ENCODE measurements around the gene DMD. TPM values are rescaled to one million over a fixed set of nuclear protein-coding genes. Genes with fewer than 3 reads are reported as not detected.

The DMD gene
- total RNA-seq, 1 experiment from 2014 or later, result 2.2 TPM

DNA sequence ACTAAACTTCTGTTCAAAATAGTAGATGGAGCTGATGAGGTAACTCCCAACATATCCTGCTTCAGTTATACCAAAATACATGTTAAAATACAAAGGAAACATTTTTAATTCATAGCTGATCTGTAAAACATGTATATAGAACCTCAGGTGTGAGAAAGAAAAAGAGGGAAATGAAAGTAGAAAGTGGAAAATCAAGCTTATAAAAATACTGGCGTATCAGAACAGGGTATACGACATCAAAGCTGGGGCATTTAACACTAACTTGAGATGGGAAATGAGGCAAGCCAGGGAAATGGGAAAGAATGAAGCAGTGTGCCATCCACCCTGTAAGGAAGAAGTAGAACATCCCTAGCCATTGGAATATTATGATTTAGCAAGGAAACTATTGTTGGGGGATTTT is 767.5 kb downstream of the DMD start:
- H3K36me3 ChIP-seq (ENCODE audit: control insufficient read depth, insufficient read depth, low read length), result no peaks in the 10 kb centered on the region
- POLR2A ChIA-PET, result no interaction called here

DNA sequence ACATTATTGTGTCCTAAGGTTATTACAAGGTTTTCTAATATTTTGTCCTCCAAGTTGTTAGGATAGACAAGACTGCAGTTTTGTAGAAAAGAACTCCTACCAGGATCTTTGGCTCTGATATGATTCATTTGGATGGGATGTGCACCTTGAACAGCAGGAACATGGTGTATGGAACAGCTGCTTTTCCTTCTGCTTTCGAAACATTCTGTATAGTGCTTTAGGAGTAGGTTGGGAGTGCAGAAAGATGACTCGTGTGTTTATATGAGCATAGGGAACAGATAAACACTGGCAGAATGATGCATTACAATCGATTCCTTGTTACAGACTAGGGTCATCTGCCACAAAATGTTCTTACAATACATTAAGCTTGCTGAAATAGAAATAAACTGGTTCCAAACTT is 790.1 kb downstream of the DMD start:
- DNase-seq (ENCODE audit: low read depth, low spot score), result no peak
- ChIA-PET POLR2A (no interaction called here), CTCF (no interaction called here)
- Histone ChIP-seq H3K27me3 (ENCODE audit: control insufficient read depth, insufficient read depth, low read length) (no peaks in the 10 kb centered on the region), H3K4me1 (ENCODE audit: control insufficient read depth, insufficient read depth, low read length) (no peaks in the 10 kb centered on the region), H3K4me3 (ENCODE audit: low read depth in 2 of 2, low read length in 2 of 2) (no peak overlapping the region), H3K9me3 (ENCODE audit: control insufficient read depth, insufficient read depth, low read depth, low read length) (no peaks in the 10 kb centered on the region), H3K27ac (ENCODE audit: low read length) (no peak overlapping the region), H3K36me3 (ENCODE audit: control insufficient read depth, insufficient read depth, low read length) (no peaks in the 10 kb centered on the region)
- ATAC-seq, result no peak
- intact Hi-C loops (cut with micrococcal nuclease; ENCODE audit: unreplicated experiment), result no loop called here
- TF ChIP-seq TCF7L2 (IDR thresholded peaks at IDR 0.05; ENCODE audit: low read depth, low read length), result no peak
- BruUV-seq (replicated peaks), result no TSS peak
- in situ Hi-C loops (cut with HindIII; ENCODE audit: low pct_unique_long_range_greater_than_20kb, low sequenced_read_pairs), result no loop called here

More for the DNA sequence above, 767.5 kb downstream of the DMD start:
- Histone ChIP-seq H3K27ac (ENCODE audit: low read length) (no peak overlapping the region), H3K4me1 (ENCODE audit: control insufficient read depth, insufficient read depth, low read length) (no peaks in the 10 kb centered on the region), H3K27me3 (ENCODE audit: control insufficient read depth, insufficient read depth, low read length) (no peaks in the 10 kb centered on the region), H3K4me3 (ENCODE audit: low read depth in 2 of 2, low read length in 2 of 2) (no peak overlapping the region), H3K9me3 (ENCODE audit: control insufficient read depth, insufficient read depth, low read depth, low read length) (no peaks in the 10 kb centered on the region)
- in situ Hi-C loops (cut with HindIII; ENCODE audit: low pct_unique_long_range_greater_than_20kb, low sequenced_read_pairs) (no loop called here), intact Hi-C loops (cut with micrococcal nuclease; ENCODE audit: unreplicated experiment) (no loop called here)
- no peak for ATAC-seq
- BruUV-seq (replicated peaks), result no TSS peak
- no peak for DNase-seq (ENCODE audit: low read depth, low spot score)
- CTCF ChIA-PET, result no interaction called here
- no peak for TF ChIP-seq SIN3A (IDR thresholded peaks at IDR 0.05; ENCODE audit: borderline replicate concordance, insufficient read depth, low read depth, low read length)
- TF ChIP-seq TCF7L2 (IDR thresholded peaks at IDR 0.05; ENCODE audit: low read depth, low read length), result no peak
- TF ChIP-seq, protein P1, sequence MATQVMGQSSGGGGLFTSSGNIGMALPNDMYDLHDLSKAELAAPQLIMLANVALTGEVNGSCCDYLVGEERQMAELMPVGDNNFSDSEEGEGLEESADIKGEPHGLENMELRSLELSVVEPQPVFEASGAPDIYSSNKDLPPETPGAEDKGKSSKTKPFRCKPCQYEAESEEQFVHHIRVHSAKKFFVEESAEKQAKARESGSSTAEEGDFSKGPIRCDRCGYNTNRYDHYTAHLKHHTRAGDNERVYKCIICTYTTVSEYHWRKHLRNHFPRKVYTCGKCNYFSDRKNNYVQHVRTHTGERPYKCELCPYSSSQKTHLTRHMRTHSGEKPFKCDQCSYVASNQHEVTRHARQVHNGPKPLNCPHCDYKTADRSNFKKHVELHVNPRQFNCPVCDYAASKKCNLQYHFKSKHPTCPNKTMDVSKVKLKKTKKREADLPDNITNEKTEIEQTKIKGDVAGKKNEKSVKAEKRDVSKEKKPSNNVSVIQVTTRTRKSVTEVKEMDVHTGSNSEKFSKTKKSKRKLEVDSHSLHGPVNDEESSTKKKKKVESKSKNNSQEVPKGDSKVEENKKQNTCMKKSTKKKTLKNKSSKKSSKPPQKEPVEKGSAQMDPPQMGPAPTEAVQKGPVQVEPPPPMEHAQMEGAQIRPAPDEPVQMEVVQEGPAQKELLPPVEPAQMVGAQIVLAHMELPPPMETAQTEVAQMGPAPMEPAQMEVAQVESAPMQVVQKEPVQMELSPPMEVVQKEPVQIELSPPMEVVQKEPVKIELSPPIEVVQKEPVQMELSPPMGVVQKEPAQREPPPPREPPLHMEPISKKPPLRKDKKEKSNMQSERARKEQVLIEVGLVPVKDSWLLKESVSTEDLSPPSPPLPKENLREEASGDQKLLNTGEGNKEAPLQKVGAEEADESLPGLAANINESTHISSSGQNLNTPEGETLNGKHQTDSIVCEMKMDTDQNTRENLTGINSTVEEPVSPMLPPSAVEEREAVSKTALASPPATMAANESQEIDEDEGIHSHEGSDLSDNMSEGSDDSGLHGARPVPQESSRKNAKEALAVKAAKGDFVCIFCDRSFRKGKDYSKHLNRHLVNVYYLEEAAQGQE (IDR thresholded peaks at IDR 0.05; ENCODE audit: insufficient read depth in 1 of 2, low read depth in 2 of 2, low read length in 1 of 2), result no peak
- TF ChIP-seq POLR2AphosphoS5 (IDR thresholded peaks at IDR 0.05; ENCODE audit: low read depth, low read length), result no peak

DNA sequence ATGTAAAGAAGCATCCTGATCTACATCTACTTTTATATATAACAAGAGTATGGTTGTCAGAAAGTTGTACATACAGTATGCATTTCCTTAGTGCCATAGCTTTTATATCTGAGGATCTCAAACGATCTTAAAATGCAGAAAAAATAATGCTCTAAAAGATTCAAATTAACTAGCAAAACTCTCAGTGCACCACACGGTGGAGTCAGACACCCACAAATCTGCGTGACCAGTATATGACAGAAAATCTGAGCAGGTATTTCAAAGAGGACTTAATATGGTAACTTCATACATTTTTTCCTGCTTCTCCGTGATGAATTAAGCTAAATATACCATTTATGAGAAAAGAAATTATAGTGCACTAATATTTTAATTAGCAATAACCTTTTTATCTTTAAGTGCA is 803.0 kb downstream of the DMD start:
- Histone ChIP-seq H3K27ac (ENCODE audit: low read length) (no peak overlapping the region), H3K4me1 (ENCODE audit: control insufficient read depth, insufficient read depth, low read length) (no peaks in the 10 kb centered on the region), H3K36me3 (ENCODE audit: control insufficient read depth, insufficient read depth, low read length) (no peaks in the 10 kb centered on the region), H3K27me3 (ENCODE audit: control insufficient read depth, insufficient read depth, low read length) (no peaks in the 10 kb centered on the region), H3K4me3 (ENCODE audit: low read depth in 2 of 2, low read length in 2 of 2) (no peak overlapping the region), H3K9me3 (ENCODE audit: control insufficient read depth, insufficient read depth, low read depth, low read length) (no peaks in the 10 kb centered on the region)
- ChIA-PET CTCF (no interaction called here), POLR2A (interaction anchor here (0.6 kb wide), 1 partner anchor 665 kb away, joined by 3 read pairs; no protein-coding TSS in a partner anchor)
- no peak for DNase-seq (ENCODE audit: low read depth, low spot score)
- ATAC-seq, result no peak
- TF ChIP-seq POLR2AphosphoS5 (IDR thresholded peaks at IDR 0.05; ENCODE audit: low read depth, low read length) (no peak), TCF7L2 (IDR thresholded peaks at IDR 0.05; ENCODE audit: low read depth, low read length) (no peak)
- in situ Hi-C loops (cut with HindIII; ENCODE audit: low pct_unique_long_range_greater_than_20kb, low sequenced_read_pairs), result no loop called here
- intact Hi-C loops (cut with micrococcal nuclease; ENCODE audit: unreplicated experiment), result no loop called here
- BruUV-seq (replicated peaks), result no TSS peak

DNA sequence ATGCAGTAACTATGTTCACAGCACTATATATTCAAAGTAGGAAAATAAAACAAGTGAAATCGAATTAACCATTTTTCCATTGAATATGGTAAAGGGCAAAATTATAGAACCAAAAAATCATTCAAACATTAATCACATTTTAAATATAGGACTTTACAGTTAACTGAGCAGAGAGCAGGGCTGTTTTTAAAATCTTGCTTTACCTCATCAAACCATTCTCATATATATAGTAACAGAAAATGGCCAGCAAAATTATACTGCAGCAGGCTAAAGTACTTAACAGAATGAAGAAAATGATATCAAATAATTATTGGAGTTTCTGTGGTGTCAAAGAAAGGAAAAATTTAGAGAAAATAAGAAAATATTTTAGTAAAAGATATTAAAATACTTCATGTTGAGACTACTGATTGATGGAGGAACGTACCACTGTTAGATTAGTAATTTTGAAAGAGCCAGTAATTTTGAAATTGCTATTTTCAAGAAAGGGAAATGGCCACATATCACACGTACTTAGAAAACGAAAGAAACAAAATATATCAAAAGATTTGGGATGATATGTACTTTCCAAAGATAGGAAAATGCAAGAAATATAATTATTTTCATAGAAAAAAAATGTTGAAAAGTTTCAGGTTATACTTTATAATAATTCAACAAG is 813.7 kb downstream of the DMD start:
- DNase-seq (ENCODE audit: low read depth, low spot score) (no peak), ATAC-seq (no peak)
- no peak overlapping the region for H3K4me3 ChIP-seq (ENCODE audit: low read depth in 2 of 2, low read length in 2 of 2)
- in situ Hi-C loops (cut with HindIII; ENCODE audit: low pct_unique_long_range_greater_than_20kb, low sequenced_read_pairs) (no loop called here), intact Hi-C loops (cut with micrococcal nuclease; ENCODE audit: unreplicated experiment) (no loop called here)
- TF ChIP-seq SIN3A (IDR thresholded peaks at IDR 0.05; ENCODE audit: borderline replicate concordance, insufficient read depth, low read depth, low read length) (no peak), POLR2AphosphoS5 (IDR thresholded peaks at IDR 0.05; ENCODE audit: low read depth, low read length) (no peak), TCF7L2 (IDR thresholded peaks at IDR 0.05; ENCODE audit: low read depth, low read length) (no peak)
- TF ChIP-seq, protein P2, sequence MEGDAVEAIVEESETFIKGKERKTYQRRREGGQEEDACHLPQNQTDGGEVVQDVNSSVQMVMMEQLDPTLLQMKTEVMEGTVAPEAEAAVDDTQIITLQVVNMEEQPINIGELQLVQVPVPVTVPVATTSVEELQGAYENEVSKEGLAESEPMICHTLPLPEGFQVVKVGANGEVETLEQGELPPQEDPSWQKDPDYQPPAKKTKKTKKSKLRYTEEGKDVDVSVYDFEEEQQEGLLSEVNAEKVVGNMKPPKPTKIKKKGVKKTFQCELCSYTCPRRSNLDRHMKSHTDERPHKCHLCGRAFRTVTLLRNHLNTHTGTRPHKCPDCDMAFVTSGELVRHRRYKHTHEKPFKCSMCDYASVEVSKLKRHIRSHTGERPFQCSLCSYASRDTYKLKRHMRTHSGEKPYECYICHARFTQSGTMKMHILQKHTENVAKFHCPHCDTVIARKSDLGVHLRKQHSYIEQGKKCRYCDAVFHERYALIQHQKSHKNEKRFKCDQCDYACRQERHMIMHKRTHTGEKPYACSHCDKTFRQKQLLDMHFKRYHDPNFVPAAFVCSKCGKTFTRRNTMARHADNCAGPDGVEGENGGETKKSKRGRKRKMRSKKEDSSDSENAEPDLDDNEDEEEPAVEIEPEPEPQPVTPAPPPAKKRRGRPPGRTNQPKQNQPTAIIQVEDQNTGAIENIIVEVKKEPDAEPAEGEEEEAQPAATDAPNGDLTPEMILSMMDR (IDR thresholded peaks at IDR 0.05), result no peak
- TF ChIP-seq, protein P1 (IDR thresholded peaks at IDR 0.05; ENCODE audit: insufficient read depth in 1 of 2, low read depth in 2 of 2, low read length in 1 of 2), result no peak
- H3K4me1 ChIP-seq (ENCODE audit: control insufficient read depth, insufficient read depth, low read length), result no peaks in the 10 kb centered on the region
- ChIA-PET POLR2A (no interaction called here), CTCF (no interaction called here)
- no TSS peak for BruUV-seq (replicated peaks)
- H3K27ac ChIP-seq (ENCODE audit: low read length), result no peak overlapping the region
- no peaks in the 10 kb centered on the region for H3K27me3 ChIP-seq (ENCODE audit: control insufficient read depth, insufficient read depth, low read length)
- no peaks in the 10 kb centered on the region for H3K36me3 ChIP-seq (ENCODE audit: control insufficient read depth, insufficient read depth, low read length)
- no peaks in the 10 kb centered on the region for H3K9me3 ChIP-seq (ENCODE audit: control insufficient read depth, insufficient read depth, low read depth, low read length)

All from Panc1 (cell line).